ENCODE data around the gene ADAM23. TPM values are rescaled to one million over a fixed set of nuclear protein-coding genes. Genes with fewer than 3 reads are reported as not detected.

Gene ADAM23
- total RNA-seq, 4 donors from 2014 or later: 0.24 to 1.8 (median 0.52) TPM

GRCh38 chr2:206535260-206535986 lies 92.1 kb downstream of the ADAM23 start:
- no peak for DNase-seq (ENCODE audit: low spot score in 2 of 2)
- TF ChIP-seq POLR2A (IDR thresholded peaks at IDR 0.05) (no peak), EP300 (IDR thresholded peaks at IDR 0.05) (no peak), CTCF (IDR thresholded peaks at IDR 0.05) (no peak), POLR2AphosphoS5 (IDR thresholded peaks at IDR 0.05) (no peak)
- 89% methylated on average over 4 of the region's 4 CpGs for WGBS
- H3K27me3 ChIP-seq: no peaks in the 10 kb centered on the region
- no peaks in the 10 kb centered on the region for H3K36me3 ChIP-seq
- no peaks in the 10 kb centered on the region for H3K4me1 ChIP-seq
- no peak overlapping the region for H3K27ac ChIP-seq
- no peak overlapping the region for H3K4me3 ChIP-seq
- no peaks in the 10 kb centered on the region for H3K9me3 ChIP-seq

- Histone ChIP-seq H3K27me3 (no peaks in the 10 kb centered on the region), H3K27ac (no peak overlapping the region), H3K9me3 (no peaks in the 10 kb centered on the region), H3K4me1 (no peaks in the 10 kb centered on the region), H3K36me3 (no peaks in the 10 kb centered on the region), H3K4me3 (no peak overlapping the region)
- no peak for DNase-seq (ENCODE audit: low spot score in 2 of 2)
- 91% methylated on average over 4 of the region's 4 CpGs for WGBS
- TF ChIP-seq POLR2AphosphoS5 (IDR thresholded peaks at IDR 0.05): no peak
- TF ChIP-seq POLR2A (IDR thresholded peaks at IDR 0.05): no peak
- TF ChIP-seq CTCF (IDR thresholded peaks at IDR 0.05): no peak
- no peak for TF ChIP-seq EP300 (IDR thresholded peaks at IDR 0.05)
Measured at GRCh38 chr2:206540757-206541156, 97.4 kb downstream of the ADAM23 start.

- DNase-seq (ENCODE audit: low spot score in 2 of 2): no peak
- TF ChIP-seq POLR2A (IDR thresholded peaks at IDR 0.05) (no peak), CTCF (IDR thresholded peaks at IDR 0.05) (no peak), EP300 (IDR thresholded peaks at IDR 0.05) (no peak), POLR2AphosphoS5 (IDR thresholded peaks at IDR 0.05) (no peak)
- H3K27ac ChIP-seq: no peak overlapping the region
- H3K4me3 ChIP-seq: no peak overlapping the region
- no peaks in the 10 kb centered on the region for H3K36me3 ChIP-seq
- WGBS: 82% methylated on average over 2 of the region's 2 CpGs
- no peaks in the 10 kb centered on the region for H3K9me3 ChIP-seq
- no peaks in the 10 kb centered on the region for H3K27me3 ChIP-seq
- H3K4me1 ChIP-seq: no peaks in the 10 kb centered on the region
Measured at GRCh38 chr2:206543073-206543472, 99.7 kb downstream of the ADAM23 start.

- DNase-seq (ENCODE audit: low spot score in 2 of 2): no peak
- 94% methylated on average over 5 of the region's 5 CpGs for WGBS
Measured at GRCh38 chr2:206548383-206548782, 105.1 kb downstream of the ADAM23 start.

GRCh38 chr2:206555721-206556120 lies 112.4 kb downstream of the ADAM23 start:
- H3K27ac ChIP-seq: no peak overlapping the region
- H3K4me1 ChIP-seq: peaks cover 8% of the 10 kb centered on the region
- no peak overlapping the region for H3K4me3 ChIP-seq
- DNase-seq (ENCODE audit: low spot score in 2 of 2): no peak
- no peaks in the 10 kb centered on the region for H3K27me3 ChIP-seq
- H3K9me3 ChIP-seq: no peaks in the 10 kb centered on the region
- no peaks in the 10 kb centered on the region for H3K36me3 ChIP-seq
- TF ChIP-seq POLR2A (IDR thresholded peaks at IDR 0.05) (no peak), POLR2AphosphoS5 (IDR thresholded peaks at IDR 0.05) (no peak), EP300 (IDR thresholded peaks at IDR 0.05) (no peak)

More at GRCh38 chr2:206548383-206548782, 105.1 kb downstream of the ADAM23 start:
- Histone ChIP-seq H3K27ac (no peak overlapping the region), H3K4me1 (no peaks in the 10 kb centered on the region), H3K27me3 (no peaks in the 10 kb centered on the region), H3K9me3 (no peaks in the 10 kb centered on the region), H3K4me3 (no peak overlapping the region), H3K36me3 (no peaks in the 10 kb centered on the region)
- TF ChIP-seq POLR2AphosphoS5 (IDR thresholded peaks at IDR 0.05) (no peak), CTCF (IDR thresholded peaks at IDR 0.05) (no peak), EP300 (IDR thresholded peaks at IDR 0.05) (no peak)
